Brain pericyte (primary cell): Measurements from ENCODE around the gene TNRC6B.
"Not testable (repeated sequence)": the region's sequence is repeated elsewhere in the genome, so short reads cannot be mapped to it uniquely, and the experiment has no call there.

Source experiments
- DNase-seq: peaks from one replicate; pipeline ENCODE4 v3.0.0-alpha.2; 2012; ENCODE audit warnings: low read depth, low spot score

The TNRC6B gene

DNA sequence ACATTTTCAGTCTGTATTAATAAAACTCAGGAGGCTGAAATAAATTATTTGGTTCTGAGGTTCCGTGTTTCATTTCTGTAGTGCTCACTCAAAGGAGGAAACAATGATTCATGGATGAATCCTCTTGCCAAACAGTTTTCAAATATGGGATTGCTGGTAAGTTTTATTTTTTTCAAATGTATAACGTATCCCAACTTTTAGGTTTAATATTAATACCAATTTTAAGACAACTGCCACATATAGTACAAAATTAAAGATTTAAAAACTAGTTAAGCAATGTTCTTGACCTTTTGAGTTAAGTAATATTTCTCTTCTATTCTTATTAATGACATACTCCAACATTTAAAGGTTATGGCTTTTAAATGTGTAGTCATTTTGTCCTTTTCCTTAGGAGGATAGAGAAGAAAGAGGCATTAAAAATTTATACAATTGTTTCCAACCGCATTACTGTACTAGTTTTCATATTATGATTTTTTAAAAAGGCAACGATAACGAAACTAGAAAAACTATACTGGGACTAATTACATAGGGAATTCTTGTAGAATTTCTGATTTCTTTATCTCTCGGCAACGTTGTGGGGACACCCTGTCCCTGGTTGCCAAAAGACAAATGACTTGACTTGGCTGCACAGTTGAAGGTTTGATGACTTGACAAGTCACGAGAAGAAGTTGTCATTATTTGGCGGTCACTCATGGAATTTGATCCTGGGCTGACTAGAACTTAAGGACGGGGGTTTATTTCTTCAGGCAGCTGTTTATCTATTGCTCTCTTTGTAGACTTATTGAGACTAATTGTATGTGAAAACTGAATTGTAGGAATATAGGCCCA, 99.5 kb downstream of the TNRC6B start:
- DNase-seq = no peak

DNA sequence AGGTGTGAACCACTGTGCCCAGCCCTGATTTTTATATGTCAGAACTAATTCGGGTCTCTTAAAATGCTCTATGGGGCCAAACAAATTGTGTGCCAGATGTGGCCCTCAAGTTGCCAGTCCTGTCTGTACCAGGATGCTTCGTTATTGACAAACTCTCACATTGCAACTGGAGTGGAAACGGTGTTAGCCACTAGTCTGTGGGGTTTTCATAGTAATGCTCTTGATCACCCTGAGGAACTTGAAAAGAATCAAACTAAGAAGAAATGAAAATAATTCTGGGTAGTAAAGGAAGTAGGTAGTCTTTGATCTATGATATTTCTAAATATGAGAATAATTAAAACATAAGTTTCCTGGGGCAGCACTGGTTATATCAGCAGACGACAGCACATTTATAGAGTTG, 101.3 kb downstream of the TNRC6B start:
- DNase-seq = no peak

DNA sequence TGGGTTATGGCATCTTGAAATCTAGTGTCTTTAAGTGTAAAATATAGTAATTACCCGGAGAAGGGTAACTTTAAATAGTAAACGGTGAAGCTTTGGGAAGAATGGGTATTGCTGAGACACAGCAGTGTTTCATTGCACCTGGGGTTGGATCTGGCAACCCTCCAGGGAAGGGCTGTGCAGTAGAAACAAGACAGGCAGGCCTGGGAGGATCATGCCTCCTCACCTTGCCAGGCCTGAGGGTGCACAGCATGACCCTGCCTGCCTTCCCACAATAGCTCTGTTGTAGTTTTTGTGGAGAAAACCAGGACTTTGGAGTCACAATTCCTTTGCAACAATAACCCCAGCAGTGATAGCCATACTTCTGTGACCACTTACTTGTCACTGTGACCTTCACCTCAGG, 104.0 kb downstream of the TNRC6B start:
- DNase-seq = no peak

DNA sequence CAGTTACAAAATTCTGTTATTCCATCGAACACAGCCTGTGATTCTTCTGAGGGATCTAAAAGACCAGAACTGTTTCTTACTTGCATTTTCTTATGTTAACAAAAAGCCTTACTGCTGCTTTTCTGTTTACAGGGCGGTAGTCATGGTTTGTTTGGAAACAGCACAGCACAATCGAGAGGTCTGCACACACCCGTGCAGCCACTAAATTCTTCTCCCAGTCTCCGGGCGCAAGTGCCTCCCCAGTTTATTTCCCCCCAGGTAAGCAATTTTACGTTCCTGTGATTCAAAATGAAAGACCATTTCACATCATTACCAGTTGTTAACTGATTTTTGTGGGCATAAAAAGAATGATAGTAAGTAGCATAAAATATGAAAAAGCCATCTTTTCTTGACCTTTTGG, 107.8 kb downstream of the TNRC6B start:
- DNase-seq = no peak

DNA sequence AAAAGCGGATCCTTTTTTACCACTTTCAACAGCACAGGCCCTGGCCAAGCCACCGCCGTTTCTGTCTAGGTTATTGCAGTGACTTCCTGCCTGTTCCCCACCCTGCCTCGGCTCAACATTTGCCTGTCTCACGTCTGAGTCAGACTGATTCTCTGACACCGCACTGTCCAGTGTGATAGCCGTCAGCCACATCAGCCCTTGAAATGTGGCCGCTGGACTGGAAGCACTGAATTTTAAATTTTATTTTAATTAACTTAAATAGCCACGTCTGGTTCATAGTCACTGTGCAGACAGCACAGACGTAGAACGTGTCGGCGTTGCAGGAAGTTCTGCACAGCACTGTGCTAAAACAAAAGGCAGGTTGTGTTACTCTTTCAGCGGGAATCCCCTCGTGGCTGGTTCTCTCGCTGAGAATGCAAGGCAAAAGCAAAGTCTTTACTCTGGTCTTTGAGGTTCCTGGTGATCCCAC, 112.3 kb downstream of the TNRC6B start:
- no peak for DNase-seq

DNA sequence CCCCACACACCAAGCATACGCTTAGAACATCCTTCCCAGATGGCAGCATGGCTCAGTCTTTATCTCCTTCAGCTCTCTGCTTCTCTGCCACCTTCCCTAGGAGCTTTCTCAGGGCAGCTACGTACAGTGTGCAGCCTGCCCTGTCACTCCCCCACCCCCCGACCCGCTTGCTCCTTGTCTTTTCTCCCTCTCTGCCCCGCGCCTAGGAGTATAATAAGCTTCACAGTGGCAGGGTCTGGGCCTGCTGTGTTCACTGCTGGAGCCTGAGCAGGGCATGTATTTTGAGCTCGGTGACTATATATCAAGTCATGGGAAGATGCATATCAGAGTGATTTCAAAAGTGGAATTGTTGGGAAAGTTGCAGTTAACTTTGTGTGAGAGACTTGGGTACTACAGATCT, 112.8 kb downstream of the TNRC6B start:
- DNase-seq = no peak

DNA sequence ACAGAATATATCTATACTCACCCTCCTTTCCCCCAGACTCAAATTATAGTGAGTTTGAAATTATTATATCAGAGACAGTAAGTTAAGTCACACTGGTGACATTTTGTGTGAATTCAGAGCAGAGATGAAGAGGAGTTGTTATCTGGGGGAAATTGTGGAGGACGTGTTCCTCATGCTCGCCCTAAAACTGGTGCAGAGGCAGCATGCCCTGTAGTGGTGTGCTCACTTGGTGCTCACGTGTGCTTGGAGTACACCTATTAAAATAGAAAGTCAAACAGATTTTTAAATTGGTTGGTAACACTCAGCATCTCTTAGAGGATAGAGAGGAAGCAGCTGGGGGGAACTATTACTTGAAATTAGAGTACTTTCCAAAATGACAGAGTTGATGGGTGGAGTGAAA, 117.0 kb downstream of the TNRC6B start:
- no peak for DNase-seq

DNA sequence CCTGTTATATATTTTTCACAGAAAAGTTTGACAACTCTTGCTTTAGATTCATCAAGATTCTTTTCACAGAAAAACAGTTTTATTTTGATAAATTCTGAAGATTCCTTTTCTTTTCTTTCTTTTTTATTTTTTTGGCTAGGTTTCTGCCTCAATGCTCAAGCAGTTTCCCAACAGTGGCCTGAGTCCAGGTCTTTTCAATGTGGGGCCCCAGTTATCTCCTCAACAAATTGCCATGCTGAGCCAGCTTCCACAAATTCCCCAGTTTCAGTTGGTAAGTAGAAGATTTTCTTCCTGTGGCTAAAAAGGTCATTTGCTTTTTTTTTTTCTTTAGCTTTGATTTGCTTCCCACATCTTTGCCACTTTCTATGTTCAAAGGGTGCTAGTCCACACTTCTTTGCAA, 122.6 kb downstream of the TNRC6B start:
- no peak for DNase-seq

DNA sequence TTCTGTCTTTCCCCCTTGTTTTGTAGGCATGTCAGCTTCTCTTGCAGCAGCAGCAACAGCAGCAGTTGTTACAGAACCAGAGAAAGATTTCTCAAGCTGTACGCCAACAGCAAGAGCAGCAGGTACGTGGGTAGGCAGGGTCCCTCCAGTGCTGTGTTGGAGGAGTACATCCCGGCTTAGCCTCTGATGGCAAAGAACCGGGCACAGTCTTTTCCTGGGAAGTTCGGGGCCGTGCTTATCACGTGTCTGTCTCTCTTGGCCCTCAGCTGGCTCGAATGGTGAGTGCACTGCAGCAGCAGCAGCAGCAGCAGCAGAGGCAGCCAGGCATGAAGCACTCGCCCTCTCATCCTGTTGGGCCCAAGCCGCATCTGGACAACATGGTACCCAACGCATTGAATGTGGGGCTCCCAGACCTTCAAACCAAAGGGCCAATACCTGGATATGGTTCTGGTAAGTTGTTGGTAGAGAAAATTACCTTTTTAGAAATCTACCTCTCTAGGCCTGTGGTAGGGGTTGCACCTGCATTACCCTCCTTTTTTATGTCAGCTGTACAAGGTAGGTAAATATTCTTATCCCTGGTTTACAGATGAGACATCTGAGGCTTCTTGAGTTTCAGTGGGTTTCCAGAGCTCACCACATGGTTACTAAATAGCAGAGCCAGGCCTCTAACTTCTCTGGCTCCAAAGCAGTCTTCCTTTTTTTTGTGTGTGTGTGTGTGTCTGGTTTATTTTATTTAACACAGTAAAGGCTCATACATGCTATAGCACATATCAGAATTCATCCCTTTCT, 123.4 kb downstream of the TNRC6B start:
- DNase-seq = no peak

DNA sequence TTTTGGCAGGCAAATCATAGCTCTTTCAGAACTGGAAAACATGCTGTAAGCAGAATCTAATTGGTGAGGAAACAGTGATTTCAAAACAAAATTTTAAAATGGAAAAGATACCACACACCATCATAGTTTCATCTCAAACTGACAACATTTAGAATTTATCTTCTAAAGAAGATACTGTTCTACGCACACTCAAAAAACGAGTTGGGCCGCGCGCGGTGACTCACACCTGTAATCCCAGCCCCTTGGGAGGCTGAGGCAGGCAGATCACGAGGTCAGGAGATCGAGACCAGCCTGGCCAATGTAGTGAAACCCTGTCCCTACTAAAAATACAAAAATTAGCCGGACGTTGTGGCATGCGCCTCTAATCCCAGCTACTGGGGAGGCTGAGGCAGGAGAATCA, 124.4 kb downstream of the TNRC6B start:
- DNase-seq = no peak

DNA sequence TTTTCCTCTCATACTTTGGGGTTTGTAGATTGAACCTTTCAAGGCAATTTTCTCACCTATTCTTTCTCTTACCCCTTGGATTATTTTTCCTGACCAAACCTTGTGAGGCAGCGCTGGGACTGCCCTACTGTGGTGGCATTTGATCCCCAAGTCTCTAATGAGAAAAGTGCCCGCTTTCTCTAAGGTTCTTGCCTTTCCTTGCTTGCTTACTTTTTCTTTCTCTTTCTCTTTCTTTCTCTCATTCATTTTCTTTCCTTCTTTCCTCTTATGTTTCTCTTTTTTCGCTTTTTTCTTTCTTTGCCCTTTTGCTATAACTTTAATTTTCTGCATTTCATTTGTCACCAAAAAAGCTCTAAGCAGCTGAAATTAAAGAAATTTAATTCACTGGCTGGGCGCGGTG, 127.9 kb downstream of the TNRC6B start:
- no peak for DNase-seq

DNA sequence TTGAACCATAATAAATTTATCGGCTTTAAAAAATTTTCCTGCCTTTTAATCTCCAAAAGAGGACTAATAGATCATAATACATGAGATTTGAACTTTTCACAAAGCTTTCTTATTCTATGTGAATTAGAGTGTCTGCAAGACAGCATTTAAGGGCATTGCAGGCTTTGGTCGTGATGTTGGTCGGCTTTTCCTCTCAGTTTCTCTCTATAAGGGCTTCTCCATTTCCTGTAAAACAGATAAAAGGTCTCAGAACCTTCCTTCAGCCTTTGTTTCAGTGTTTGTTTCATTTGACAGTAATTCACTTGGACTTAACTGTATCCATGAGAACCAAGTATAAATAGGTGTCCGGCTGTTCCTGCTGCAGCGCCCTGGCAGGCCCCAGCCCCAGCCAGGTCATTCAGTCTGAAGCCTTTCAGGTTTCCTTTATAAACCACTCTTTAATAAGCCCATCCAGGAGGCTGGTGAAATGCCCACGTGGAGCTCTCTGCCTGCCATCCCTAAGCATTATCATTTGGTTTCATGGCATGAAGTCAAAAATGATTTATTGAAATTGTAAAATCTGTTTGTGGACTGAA, 131.4 kb downstream of the TNRC6B start:
- no peak for DNase-seq

DNA sequence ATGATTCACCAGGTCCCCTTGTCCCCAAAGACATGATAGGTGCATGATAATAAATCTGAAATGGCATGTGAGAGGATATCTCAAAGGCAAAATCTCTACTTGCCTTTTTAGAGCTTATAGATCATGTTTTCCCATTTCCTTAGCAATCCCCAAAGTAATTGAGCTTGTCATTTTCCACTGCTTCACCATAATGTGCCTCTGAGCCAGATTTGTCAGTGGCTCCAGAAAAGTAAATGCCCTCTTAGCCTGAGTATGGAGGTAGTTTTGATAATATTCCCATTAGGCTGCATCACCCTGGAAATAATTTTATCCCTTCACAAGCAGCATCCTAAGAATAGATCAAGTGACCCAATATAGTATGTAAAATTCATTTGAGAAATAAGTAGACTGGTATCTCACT, 131.9 kb downstream of the TNRC6B start:
- DNase-seq = no peak

DNA sequence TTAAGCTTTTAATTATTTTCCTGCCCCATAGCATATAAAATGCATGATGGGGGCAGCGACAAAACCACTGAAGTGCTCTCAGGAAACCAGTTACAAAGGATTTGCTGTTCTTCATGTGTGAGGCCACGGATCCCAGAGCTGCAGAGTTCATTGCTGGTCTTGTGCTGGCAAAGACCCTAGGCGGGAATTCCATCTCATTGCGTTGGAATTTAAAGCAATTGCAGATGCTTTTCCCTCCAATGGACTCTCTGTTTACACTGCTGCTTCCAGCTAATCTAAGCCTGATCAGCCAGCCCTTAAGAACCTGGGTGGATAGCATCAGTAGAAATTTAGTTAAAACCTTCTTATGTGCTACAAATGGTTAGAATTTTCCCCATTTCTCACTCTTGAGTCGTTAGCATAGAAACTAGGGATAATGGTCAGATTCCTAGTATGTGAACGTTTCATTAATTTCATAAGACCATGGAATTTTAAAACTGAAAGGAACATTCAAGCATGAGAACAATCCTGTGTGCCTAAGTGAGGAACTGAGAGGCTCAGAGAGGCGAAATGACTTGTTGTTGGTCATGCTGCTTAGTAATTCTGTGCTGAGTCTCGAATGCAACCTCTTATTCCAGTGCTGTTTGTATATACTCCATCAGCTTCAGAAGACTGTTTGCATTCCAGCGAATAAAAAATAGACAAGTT, 132.5 kb downstream of the TNRC6B start:
- peak; percentile 54 for DNase-seq

DNA sequence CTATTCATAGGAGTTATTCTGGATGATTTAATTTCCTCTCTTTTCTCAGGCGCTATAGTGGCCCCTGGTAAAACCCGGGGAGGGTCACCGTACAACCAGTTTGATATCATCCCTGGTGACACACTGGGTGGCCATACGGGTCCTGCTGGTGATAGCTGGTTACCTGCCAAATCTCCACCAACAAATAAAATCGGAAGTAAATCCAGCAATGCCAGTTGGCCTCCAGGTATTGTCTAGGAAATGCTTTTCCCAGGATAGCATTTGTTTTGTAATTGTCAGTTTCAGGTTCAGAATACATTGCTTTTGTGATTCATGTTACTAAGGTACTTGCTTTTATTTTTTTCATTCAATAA, 133.0 kb downstream of the TNRC6B start:
- no peak for DNase-seq

DNA sequence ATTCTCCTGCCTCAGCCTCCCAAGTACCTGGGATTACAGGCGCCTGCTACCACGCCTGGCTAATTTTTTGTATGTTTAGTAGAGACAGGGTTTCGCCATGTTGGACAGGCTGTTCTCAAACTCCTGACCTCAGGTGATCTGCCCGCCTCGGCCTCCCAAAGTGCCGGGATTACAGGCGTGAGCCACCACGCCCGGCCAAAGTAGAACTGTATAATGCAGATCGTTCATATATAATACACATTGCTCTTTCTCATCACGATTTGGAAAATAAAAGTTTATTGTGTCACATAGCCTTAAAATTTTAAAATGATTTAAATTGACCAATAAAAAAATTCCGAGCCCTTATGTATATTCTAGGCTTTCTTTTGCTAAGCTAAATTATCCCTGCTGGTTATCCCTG, 133.9 kb downstream of the TNRC6B start:
- not testable (repeated sequence) for DNase-seq

DNA sequence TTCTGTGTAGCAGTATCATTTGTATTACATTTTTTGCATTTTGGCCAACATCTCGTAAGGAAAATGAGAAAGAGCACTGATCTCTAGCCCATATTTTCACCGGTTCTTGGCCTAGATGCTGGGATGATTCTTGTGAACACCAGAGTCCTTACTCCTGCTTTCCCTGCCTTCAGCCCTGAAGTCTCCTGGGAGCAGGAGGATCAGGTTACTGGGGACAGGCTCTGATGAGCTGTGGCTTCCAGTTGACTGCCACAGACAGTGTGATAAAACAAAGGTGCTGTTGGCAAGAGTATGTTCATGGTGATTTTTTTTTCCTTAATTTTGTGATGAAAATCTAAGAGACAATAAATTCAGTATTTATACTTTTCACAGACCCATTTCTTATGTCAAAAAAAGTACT, 134.3 kb downstream of the TNRC6B start:
- DNase-seq = no peak

DNA sequence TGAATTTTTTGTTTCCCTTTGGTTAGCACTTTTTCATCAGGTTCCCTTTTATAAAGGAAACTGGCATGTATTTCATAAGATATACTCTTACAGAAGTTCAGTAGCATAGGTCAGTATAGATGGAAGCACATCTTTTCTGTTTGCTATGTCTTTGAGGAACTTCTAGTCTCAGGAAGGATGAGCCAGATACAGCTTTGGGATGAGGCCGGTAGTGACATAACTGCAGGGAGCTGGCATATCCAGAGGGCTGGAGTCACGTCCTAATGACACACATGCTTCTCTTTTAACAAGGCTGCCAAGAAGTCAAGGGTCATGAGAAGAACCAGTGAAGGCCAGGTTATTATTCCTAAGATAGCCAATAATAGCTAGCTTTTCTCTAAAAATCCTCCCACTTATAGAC, 135.3 kb downstream of the TNRC6B start:
- no peak for DNase-seq

DNA sequence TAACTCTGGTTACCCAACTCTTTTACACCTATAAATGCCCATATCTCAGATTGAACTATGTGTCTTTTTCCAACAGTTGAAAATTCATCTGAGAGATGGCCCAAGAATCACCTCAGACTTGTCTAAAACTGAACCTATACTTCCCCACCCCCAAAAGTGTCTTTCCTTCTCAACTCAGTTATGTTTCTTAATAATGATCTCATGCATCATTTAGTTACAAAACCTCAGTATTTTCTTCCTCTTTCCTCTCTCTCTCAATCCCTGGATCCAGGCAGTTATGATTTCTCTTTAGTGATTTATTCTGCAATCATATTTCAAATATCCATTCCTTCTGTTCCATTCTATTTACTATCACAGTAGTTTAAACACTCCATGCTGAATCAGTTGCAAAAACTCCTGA, 136.3 kb downstream of the TNRC6B start:
- no peak for DNase-seq

DNA sequence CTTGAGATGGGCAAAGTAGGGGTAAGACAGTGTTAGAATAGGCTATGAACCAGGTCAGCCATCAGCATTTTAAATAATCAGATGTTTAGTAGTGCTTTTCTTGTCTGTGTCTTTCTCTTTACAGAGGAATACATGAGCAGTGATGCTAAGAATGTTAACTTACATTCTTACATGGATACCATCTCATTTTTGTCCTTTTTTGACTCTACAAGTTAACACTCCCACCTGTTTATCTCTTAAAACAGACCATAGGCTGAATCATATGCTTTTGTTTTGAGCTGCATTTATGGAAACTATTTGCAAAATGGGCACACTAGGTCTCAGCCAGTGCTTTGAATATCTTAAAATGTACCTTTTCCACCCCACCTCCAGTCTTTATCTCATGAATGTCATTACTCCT, 143.0 kb downstream of the TNRC6B start:
- DNase-seq = no peak

DNA sequence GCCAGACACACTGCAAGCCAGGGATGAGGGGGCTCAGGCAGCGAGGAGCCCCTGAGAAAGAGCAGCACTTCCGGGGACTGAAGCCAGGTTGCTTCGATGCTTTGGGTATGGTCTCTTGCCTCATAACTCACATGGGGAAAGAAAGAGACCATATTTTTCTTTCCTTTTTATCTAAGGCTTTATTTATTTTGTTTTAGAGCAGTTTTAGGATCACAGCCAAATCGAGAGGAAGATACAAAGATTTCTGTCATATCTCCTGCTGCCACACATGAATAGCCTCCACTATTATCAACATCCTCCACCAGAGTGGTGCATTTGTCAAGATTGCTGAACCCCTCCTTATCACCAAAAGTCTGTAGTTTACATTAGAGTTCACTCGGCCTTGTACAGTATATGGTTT, 144.3 kb downstream of the TNRC6B start:
- no peak for DNase-seq

DNA sequence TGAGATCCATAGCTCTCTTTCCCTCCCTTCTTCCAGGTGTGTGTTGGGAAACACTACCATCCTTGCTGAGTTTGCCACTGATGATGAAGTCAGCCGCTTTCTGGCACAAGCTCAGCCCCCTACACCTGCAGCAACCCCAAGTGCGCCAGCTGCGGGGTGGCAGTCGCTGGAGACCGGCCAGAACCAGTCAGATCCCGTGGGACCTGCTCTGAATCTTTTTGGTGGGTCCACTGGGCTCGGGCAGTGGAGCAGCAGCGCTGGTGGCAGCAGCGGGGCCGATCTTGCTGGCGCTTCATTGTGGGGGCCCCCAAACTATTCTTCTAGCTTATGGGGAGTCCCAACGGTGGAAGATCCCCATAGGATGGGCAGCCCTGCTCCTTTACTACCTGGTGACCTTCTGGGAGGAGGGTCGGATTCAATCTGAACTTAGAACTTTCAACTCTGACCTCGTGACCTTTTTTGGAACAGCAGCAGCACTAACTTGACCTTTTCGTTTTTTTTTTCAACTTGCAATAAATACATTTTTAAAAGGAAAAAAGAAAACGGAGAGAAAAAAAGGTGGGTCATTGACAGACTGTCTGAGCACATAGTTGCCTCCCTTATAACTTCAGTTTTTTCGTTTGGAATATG, 145.2 kb downstream of the TNRC6B start:
- DNase-seq = no peak
